Measurements from ENCODE around the gene TMA7. TPM values are rescaled to one million over a fixed set of nuclear protein-coding genes. Genes with fewer than 3 reads are reported as not detected.

The TMA7 gene
- total and polyA plus RNA-seq, 2 of the 13 experiments (the other 11 are each of a cell fraction or from before 2014, with no cell fraction given): 100 to 486 TPM

GRCh38 chr3:48429317-48429959 is 10.6 kb upstream of the TMA7 start (continued):
- TF ChIP-seq ZHX1 (CRISPR knock-in tag; IDR thresholded peaks at IDR 0.05; ENCODE audit: low read depth): no peak
- TF ChIP-seq MXD4 (CRISPR knock-in tag; IDR thresholded peaks at IDR 0.05): peak; percentile 31; the same call in 1 of the 2 replicates
- TF ChIP-seq HMGXB4 (CRISPR knock-in tag; IDR thresholded peaks at IDR 0.05; ENCODE audit: borderline replicate concordance in 1 of 2, low read depth in 1 of 2): peak in 1 of 2 experiments; percentile 15; a peak in 1 of 4 replicates
- no peak for TF ChIP-seq ZNF337 (CRISPR knock-in tag; IDR thresholded peaks at IDR 0.05; ENCODE audit: borderline replicate concordance, low read depth)

GRCh38 chr3:48429960-48430707 is 9.9 kb upstream of the TMA7 start, which contains the start of gene PLXNB1:
Gene PLXNB1 (minus strand): TSS chr3:48430086. CDS start chr3:48424611, 5,475 bp downstream.
- 0% methylated on average over 11 of the region's 15 CpGs for WGBS (ENCODE audit: low lambda C conversion rate)
- H3K4me1 ChIP-seq (ENCODE audit: insufficient read depth, low read length): peaks cover 84% of the 10 kb centered on the region
- H3K4me2 ChIP-seq (ENCODE audit: low read depth, low read length): peak within 1 kb of the TSS; percentile 100
- H3K27ac ChIP-seq (ENCODE audit: extremely low read length, insufficient read depth, low read length): peak within 1 kb of the TSS; percentile 99
- in situ Hi-C loops (cut with HindIII; ENCODE audit: extremely low pct_ligation_motif_present, low pct_unique_long_range_greater_than_20kb): no loop called here
- ChIA-PET POLR2A (interaction anchor here (0.8 to 9.0 kb wide), 9 partner anchors 11 to 206 kb away, joined by 3 to 130 read pairs (median 19); partner anchors contain the start of genes ATRIP, CCDC51, PFKFB4 and TMA7), CTCF (ENCODE audit: low intra/inter-chr PET ratio, low total read pairs) (no interaction called here)
- FAIRE-seq (peak; percentile 95), ATAC-seq (peak; percentile 56), DNase-seq (ENCODE audit: low spot score) (peak; percentile 97)
- TSS peak; percentile 80 for BruUV-seq (replicated peaks)
- H3K9me3 ChIP-seq (ENCODE audit: low read length): no peaks in the 10 kb centered on the region
- peaks cover 32% of the 10 kb centered on the region for H4K20me1 ChIP-seq (ENCODE audit: insufficient read depth, low read length)
- H3K27me3 ChIP-seq (ENCODE audit: control insufficient read depth in 1 of 2, insufficient read depth in 2 of 2, low read length in 2 of 2): no peaks in the 10 kb centered on the region
- H3K9ac ChIP-seq (ENCODE audit: insufficient read depth, low read depth, low read length): peak within 1 kb of the TSS; percentile 96
- H2AFZ ChIP-seq (ENCODE audit: low read length): no peak within 1 kb of the TSS
- intact Hi-C loops (cut with micrococcal nuclease; ENCODE audit: unreplicated experiment): loop anchor here (1.0 kb wide), 1 partner anchor 10 kb away; the partner anchor contains the start of genes CCDC51 and TMA7
- peaks cover 41% of the 10 kb centered on the region for H3K79me2 ChIP-seq (ENCODE audit: insufficient read depth, low read length)
- peaks cover 4 to 9% of the 10 kb centered on the region in 2 experiments for H3K36me3 ChIP-seq (replicated peaks in 1 of 2; ENCODE audit: control insufficient read depth in 1 of 2, insufficient read depth in 2 of 2, low read length in 2 of 2)
- H3K4me3 ChIP-seq (replicated peaks in 1 of 3; ENCODE audit: insufficient read depth in 1 of 3, low read depth in 2 of 3, low read length in 3 of 3): peak within 1 kb of the TSS; percentile 79 to 93 (median 86)
- no peak; the same call in 1 of the 2 replicates for TF ChIP-seq AHDC1 (CRISPR knock-in tag; IDR thresholded peaks at IDR 0.05; ENCODE audit: borderline replicate concordance)
- TF ChIP-seq ZNF841 (CRISPR knock-in tag; IDR thresholded peaks at IDR 0.05; ENCODE audit: borderline replicate concordance): 0 out of 2 replicates have a peak, but pooled peaks have one; percentile 81
- TF ChIP-seq ZNF747 (CRISPR knock-in tag; IDR thresholded peaks at IDR 0.05; ENCODE audit: borderline replicate concordance): peak; percentile 94
- TF ChIP-seq MYNN (CRISPR knock-in tag; IDR thresholded peaks at IDR 0.05; ENCODE audit: low read depth): peak; percentile 60; the same call in 1 of the 2 replicates
